Femur (tissue), 1 donor: ENCODE measurements around the gene ANKEF1.

Source experiments
- DNase-seq: peaks from one replicate; pipeline ENCODE4 v3.0.0-alpha.2; 2017

ANKEF1 gene

DNA sequence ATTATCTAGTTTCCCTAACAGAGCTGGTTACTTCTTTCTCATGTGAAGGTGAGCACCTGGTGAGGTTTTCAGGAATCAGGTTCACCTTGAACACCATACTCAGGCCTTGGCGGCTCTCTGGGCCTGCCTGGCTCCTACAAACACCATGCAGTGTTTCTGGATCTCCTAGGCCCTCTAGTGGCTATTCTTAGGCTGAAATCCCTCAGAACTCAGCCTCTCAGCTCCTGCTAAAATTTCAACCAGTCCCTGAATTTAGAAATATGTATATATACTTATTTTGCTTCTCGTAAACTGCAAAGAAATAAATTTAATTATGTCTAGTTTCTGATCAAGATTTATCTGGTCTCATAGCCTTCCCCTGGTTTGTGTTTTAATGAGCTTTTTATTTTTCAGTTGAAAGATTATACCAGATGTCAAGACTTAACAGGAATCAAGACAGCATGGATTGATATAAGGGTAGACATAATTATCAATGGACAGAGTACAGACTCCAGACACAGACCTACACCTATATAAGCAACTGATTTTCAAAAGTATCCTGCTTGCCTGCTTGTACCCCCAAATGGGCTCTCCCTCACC is 55.9 kb downstream of the ANKEF1 start:
- DNase-seq, result peak; percentile 32

- DNase-seq, result no peak
Measured at GRCh38 chr20:10093087-10093591, 58.4 kb downstream of the ANKEF1 start.

DNA sequence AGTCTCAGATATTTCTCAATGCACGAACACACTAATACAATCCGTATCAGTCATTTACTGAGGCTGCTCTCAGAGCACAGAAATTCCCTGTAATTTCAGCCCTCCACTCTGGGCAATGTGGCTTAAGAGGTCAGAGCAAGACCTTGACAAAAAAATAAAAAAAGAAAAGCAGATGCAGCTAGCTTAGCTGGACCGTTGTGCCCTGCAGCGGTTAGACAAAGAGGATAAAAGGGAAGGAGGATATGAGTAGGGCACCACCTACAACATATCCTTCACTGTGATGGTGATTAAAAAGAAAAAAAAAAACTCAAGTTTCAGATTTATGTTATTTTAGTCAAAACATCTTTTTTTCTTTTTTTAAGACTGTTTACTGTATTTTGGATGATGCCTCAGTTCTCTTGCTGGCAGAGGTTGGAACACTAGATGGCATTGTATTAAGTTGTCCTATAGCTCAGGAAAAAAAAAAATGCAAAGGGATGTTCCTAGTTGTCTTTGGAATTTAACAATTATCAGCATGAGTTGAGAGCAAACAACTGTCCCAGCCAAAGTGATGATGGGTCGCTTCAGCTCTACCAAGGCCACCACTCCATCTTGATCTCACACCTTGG is 59.9 kb downstream of the ANKEF1 start:
- DNase-seq, result no peak

- no peak for DNase-seq
Measured at GRCh38 chr20:10096790-10097189, 62.0 kb downstream of the ANKEF1 start.

DNA sequence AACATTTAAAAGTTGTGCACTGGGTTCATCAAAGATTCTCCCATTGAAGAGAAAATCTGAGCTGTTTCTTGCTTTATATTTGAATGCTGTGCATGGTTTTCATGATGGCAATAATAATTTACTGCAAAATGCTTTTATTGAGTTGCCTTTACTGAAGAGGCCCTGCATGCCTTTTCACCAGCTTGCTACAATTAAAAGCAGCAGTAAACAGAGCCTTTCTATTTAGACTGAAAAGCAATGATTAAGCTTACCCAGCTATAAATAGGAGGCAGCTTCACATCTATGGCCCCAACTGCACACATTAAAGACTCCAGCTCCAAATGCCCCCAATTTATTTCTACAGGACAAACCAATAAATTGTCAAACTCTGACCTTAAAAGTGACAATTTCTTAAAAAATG is 70.3 kb downstream of the ANKEF1 start:
- no peak for DNase-seq
